Osteocyte (in vitro differentiated cells): Measurements from ENCODE around the gene GLYATL1. TPM values are rescaled to one million over a fixed set of nuclear protein-coding genes. Genes with fewer than 3 reads are reported as not detected.

Experiments used
- DNase-seq: peaks from one replicate; pipeline ENCODE4 v3.0.0; 2021; ENCODE audit warnings: mixed read lengths; ENCODE audit not compliant: unreplicated experiment; ENCODE audit errors: extremely low spot score
- H3K27ac Mint-ChIP-seq: one replicate; pipeline ENCODE4 v1.8.0; 2021; ENCODE audit warnings: mild to moderate bottlenecking, mixed read lengths; ENCODE audit not compliant: unreplicated experiment
- H3K27me3 Mint-ChIP-seq: one replicate; pipeline ENCODE4 v1.8.0; 2021; ENCODE audit warnings: mixed read lengths; ENCODE audit not compliant: unreplicated experiment
- H3K36me3 Mint-ChIP-seq: one replicate; pipeline ENCODE4 v1.8.0; 2021; ENCODE audit warnings: mixed read lengths; ENCODE audit not compliant: unreplicated experiment
- H3K4me1 Mint-ChIP-seq: one replicate; pipeline ENCODE4 v1.8.0; 2021; ENCODE audit warnings: mixed read lengths; ENCODE audit not compliant: unreplicated experiment
- H3K4me3 Mint-ChIP-seq: one replicate; pipeline ENCODE4 v1.8.0; 2021; ENCODE audit warnings: mild to moderate bottlenecking, moderate library complexity, mixed read lengths; ENCODE audit not compliant: unreplicated experiment
- H3K9me3 Mint-ChIP-seq: one replicate; pipeline ENCODE4 v1.8.0; 2021; ENCODE audit warnings: mixed read lengths; ENCODE audit not compliant: unreplicated experiment
- total RNA-seq: library from RNA; stranded (reverse); gene quantifications from 2 replicates; pipeline ENCODE4 v1.2.1, GENCODE V29; 2021
- TF ChIP-seq, protein P1 (sequence below): fragments of 200-600 bp; sonication (generic); IDR thresholded peaks from 2 replicates; pipeline ENCODE4 v1.5.0; 2021; ENCODE audit warnings: antibody characterized with exemption, mild to moderate bottlenecking, moderate library complexity

GLYATL1 gene
- total RNA-seq, 1 donor from 2014 or later = not detected

DNA sequence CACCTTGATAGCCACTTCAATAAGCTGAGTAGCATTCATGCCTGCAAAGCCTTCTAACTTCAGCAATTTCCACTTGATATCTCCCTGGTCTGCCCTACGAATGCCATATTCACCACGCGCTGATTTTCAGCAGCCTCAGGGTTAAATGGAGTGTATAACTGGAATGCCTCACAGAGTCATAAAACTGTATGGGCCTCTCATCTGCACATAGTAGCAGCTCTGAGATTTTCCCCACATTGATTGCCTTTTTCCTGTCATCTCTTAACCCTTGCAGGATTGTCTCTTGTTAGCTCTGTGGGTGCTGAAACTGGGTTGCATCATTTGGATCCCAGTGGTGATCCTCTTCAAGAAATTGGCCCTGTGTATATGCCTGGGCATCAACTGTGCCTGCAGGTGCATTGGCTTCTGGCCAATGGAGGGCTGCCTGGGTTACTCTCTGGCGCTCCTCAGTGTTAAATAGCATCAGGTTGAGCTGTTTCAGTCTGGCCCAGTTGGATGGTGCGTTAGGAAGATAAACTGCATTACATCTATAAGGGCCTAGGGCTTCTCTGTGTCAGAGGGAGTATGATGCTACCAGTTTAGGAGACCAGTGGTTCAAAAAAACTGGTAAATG, 17.4 kb upstream of the GLYATL1 start:
- peaks cover 2% of the 10 kb centered on the region for H3K4me1 Mint-ChIP-seq
- no peak overlapping the region for H3K27ac Mint-ChIP-seq
- TF ChIP-seq, protein P1, sequence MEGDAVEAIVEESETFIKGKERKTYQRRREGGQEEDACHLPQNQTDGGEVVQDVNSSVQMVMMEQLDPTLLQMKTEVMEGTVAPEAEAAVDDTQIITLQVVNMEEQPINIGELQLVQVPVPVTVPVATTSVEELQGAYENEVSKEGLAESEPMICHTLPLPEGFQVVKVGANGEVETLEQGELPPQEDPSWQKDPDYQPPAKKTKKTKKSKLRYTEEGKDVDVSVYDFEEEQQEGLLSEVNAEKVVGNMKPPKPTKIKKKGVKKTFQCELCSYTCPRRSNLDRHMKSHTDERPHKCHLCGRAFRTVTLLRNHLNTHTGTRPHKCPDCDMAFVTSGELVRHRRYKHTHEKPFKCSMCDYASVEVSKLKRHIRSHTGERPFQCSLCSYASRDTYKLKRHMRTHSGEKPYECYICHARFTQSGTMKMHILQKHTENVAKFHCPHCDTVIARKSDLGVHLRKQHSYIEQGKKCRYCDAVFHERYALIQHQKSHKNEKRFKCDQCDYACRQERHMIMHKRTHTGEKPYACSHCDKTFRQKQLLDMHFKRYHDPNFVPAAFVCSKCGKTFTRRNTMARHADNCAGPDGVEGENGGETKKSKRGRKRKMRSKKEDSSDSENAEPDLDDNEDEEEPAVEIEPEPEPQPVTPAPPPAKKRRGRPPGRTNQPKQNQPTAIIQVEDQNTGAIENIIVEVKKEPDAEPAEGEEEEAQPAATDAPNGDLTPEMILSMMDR = no peak
- H3K4me3 Mint-ChIP-seq = no peak overlapping the region
- no peaks in the 10 kb centered on the region for H3K36me3 Mint-ChIP-seq
- H3K9me3 Mint-ChIP-seq = peaks cover 12% of the 10 kb centered on the region
- peaks cover 29% of the 10 kb centered on the region for H3K27me3 Mint-ChIP-seq
- no peak for DNase-seq

DNA sequence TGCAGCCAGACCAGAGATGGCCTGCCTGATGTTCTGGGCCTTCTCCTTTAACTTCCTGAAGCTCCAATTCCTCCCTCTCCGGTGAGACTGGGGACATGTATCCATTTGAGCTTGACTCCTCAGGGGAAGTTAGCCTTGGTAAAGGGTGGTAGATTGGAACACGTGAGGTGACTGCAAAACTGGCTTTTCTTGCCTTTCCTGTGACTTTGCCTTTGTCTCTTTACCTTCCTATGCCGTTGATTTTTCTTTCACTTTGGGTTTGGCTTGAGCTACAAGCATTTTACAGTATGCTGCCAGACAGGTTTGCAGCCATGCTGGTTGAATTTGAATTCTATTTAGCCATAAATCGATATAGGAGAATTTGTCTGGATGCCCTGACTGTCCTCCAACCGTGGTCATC, 16.8 kb upstream of the GLYATL1 start:
- Mint-ChIP-seq H3K36me3 (no peaks in the 10 kb centered on the region), H3K27ac (no peak overlapping the region), H3K4me3 (no peak overlapping the region), H3K4me1 (peaks cover 2% of the 10 kb centered on the region), H3K27me3 (peaks cover 33% of the 10 kb centered on the region), H3K9me3 (peaks cover 6% of the 10 kb centered on the region)
- DNase-seq = no peak
- TF ChIP-seq, protein P1 = no peak

DNA sequence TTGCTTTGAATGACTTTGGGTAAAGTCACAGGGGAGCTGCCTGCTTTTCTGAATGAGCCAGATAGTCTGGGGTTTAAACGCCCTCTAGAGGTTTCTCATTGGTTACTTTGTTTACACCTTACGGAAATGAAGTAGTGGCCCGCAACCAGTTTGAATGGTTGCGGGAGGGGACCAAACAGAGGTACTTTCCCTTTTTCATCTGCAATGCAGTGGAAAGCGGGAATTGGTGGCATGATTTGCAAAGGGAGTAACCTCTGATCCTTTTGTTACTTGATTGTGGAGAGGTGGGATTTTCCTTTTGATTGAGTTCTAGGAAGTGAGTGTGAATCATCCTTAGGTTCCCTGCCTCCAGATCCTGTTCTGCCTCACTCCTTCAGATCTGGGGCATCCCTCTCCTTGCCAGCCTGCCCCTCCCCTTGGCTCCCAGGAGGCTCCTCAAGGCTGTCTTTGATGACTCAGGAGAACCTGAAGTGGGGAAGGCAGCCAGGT, 15.9 kb upstream of the GLYATL1 start:
- H3K36me3 Mint-ChIP-seq = no peaks in the 10 kb centered on the region
- peaks cover 42% of the 10 kb centered on the region for H3K27me3 Mint-ChIP-seq
- no peak overlapping the region for H3K4me3 Mint-ChIP-seq
- H3K27ac Mint-ChIP-seq = no peak overlapping the region
- DNase-seq = no peak
- TF ChIP-seq, protein P1 = peak; percentile 52
- no peaks in the 10 kb centered on the region for H3K9me3 Mint-ChIP-seq
- peaks cover 2% of the 10 kb centered on the region for H3K4me1 Mint-ChIP-seq

DNA sequence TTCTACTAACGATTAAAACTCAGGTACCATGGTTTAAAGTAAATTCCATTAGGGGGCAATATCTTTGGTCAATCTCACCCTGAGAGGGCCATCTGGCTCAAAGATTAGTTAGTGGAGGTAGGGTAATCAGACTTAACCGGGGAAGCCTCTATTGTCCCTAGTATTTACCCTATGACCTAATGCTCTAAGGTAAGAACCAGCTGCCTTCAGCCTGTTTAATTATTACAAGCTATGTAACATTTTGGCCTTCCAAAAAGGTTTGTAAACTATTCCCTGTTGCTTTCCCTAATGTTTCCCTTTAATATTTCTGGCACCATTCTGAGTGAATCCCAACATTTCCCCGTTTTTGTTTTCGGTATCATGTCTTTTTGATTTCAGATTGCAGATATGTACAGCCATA, 15.1 kb upstream of the GLYATL1 start:
- DNase-seq = no peak
- Mint-ChIP-seq H3K4me3 (no peak overlapping the region), H3K9me3 (no peaks in the 10 kb centered on the region), H3K36me3 (no peaks in the 10 kb centered on the region), H3K27ac (no peak overlapping the region), H3K27me3 (peaks cover 49% of the 10 kb centered on the region), H3K4me1 (peaks cover 2% of the 10 kb centered on the region)
- TF ChIP-seq, protein P1 = no peak

DNA sequence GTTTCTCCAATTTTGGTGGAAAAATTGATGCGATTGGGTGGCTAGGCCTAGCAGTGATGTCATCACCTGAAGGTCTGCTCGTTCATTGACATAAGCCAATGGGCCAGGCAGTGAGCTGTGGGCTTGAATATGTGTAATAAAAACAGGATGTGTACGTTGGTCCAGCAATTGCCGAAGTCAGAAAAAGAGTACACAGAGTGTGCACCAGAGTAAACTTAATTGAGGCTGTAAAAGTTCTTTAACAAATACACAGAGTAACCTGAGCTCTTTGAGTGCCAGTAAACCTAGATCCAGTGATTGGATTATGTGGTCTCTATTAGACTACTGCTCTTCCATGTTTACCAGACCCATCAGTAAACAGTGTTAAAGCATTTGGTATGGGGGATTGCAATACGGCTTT, 13.0 kb upstream of the GLYATL1 start:
- no peak overlapping the region for H3K27ac Mint-ChIP-seq
- H3K4me3 Mint-ChIP-seq = no peak overlapping the region
- H3K9me3 Mint-ChIP-seq = no peaks in the 10 kb centered on the region
- H3K36me3 Mint-ChIP-seq = no peaks in the 10 kb centered on the region
- DNase-seq = no peak
- peaks cover 58% of the 10 kb centered on the region for H3K27me3 Mint-ChIP-seq
- H3K4me1 Mint-ChIP-seq = peaks cover 2% of the 10 kb centered on the region
- TF ChIP-seq, protein P1 = no peak
